Panc1 (cell line): ENCODE measurements around the gene APOL5. TPM values are rescaled to one million over a fixed set of nuclear protein-coding genes. Genes with fewer than 3 reads are reported as not detected.

ENCODE experiments used
- ATAC-seq: fragments of 200-7000 bp; cut with Tn5 transposase; 2 replicates; pipeline ENCODE4 v1.9.1; 2020; ENCODE audit warnings: mild to moderate bottlenecking, moderate library complexity
- BruUV-seq: library from RNA; stranded (reverse); fragments of 400-500 nt; replicated peaks from 2 replicates; lab custom pipeline; 2021; lab: Mats Ljungman, UMichigan
- CTCF ChIA-PET: fragments of 300-600 bp; sonication (Branson Sonifier 250); formaldehyde crosslinking; loops from one replicate; lab custom pipeline; 2022; ENCODE audit warnings: antibody characterized with exemption; lab: Charles Lee
- POLR2A ChIA-PET: fragments of 300-600 bp; sonication (Branson Sonifier 250); formaldehyde crosslinking; loops from one replicate; lab custom pipeline; 2022; ENCODE audit warnings: antibody characterized with exemption; lab: Charles Lee
- DNase-seq: peaks from one replicate; pipeline ENCODE4 v3.0.0-alpha.2; 2010; ENCODE audit warnings: low read depth, low spot score
- H3K27ac ChIP-seq: 2 replicates; pipeline ENCODE4 v1.5.1; 2011; ENCODE audit warnings: mild to moderate bottlenecking, low read length, inconsistent platforms
- H3K27me3 ChIP-seq: fragments of 200-500 bp; sonication (Bioruptor generic); 2 replicates; pipeline ENCODE4 v1.6.0; 2014; ENCODE audit warnings: low read length, inconsistent platforms; ENCODE audit not compliant: control insufficient read depth, insufficient read depth
- H3K36me3 ChIP-seq: fragments of 200-500 bp; sonication (Bioruptor generic); 2 replicates; pipeline ENCODE4 v1.5.1; 2014; ENCODE audit warnings: inconsistent platforms, mild to moderate bottlenecking, low read length, moderate library complexity; ENCODE audit not compliant: control insufficient read depth, insufficient read depth
- H3K4me1 ChIP-seq: 2 replicates; pipeline ENCODE4 v1.5.1; 2011; ENCODE audit warnings: inconsistent platforms, mild to moderate bottlenecking, low read length, moderate library complexity; ENCODE audit not compliant: control insufficient read depth, insufficient read depth
- H3K4me3 ChIP-seq, 2 experiments: 2 replicates each; pipeline ENCODE4 v1.5.1; 2011 to 2012; ENCODE audit warnings: low read depth in 2 of 2, low read length in 2 of 2, mild to moderate bottlenecking in 2 of 2, inconsistent platforms in 1 of 2, moderate library complexity in 1 of 2
- H3K9me3 ChIP-seq: fragments of 200-500 bp; sonication (Bioruptor generic); 2 replicates; pipeline ENCODE4 v1.5.1; 2014; ENCODE audit warnings: low read depth, mild to moderate bottlenecking, inconsistent platforms, low read length, moderate library complexity; ENCODE audit not compliant: control insufficient read depth, insufficient read depth
- CTCF ChIP-seq: fragments of 450-650 bp; IDR thresholded peaks from 2 replicates; pipeline ENCODE4 v1.5.1; 2017; ENCODE audit warnings: mild to moderate bottlenecking
- POLR2AphosphoS5 ChIP-seq: IDR thresholded peaks from 2 replicates; pipeline ENCODE4 v1.6.1; 2012; ENCODE audit warnings: mild to moderate bottlenecking, low read depth, low read length, moderate library complexity
- REST ChIP-seq, 2 experiments: IDR thresholded peaks; 2 replicates each; pipeline ENCODE4 v1.6.1; 2011 to 2012; ENCODE audit warnings: low read depth in 2 of 2, control low read depth in 1 of 2, low read length in 1 of 2, mild to moderate bottlenecking in 1 of 2, moderate library complexity in 1 of 2; ENCODE audit not compliant: insufficient read depth in 1 of 2
- SIN3A ChIP-seq: IDR thresholded peaks from 2 replicates; pipeline ENCODE4 v1.6.1; 2012; ENCODE audit warnings: low read depth, mild to moderate bottlenecking, low read length, moderate library complexity, borderline replicate concordance; ENCODE audit not compliant: insufficient read depth
- TCF7L2 ChIP-seq: IDR thresholded peaks from 2 replicates; pipeline ENCODE4 v1.6.1; 2011; ENCODE audit warnings: mild to moderate bottlenecking, low read depth, low read length, inconsistent platforms
- in situ Hi-C: cut with HindIII; loops from 2 replicates; pipeline ENCODE4 v1.10.0; 2016; ENCODE audit warnings: low sequenced_read_pairs, low pct_unique_long_range_greater_than_20kb
- intact Hi-C: fragments of 100-400 bp; cut with micrococcal nuclease; formaldehyde crosslinking; loops from one replicate; pipeline ENCODE4 v1.10.0; 2022; ENCODE audit not compliant: unreplicated experiment
- total RNA-seq: library from RNA; stranded (reverse); gene quantifications from one replicate; pipeline ENCODE4 v1.2.1, GENCODE V29; 2021; ENCODE audit not compliant: unreplicated experiment

Gene APOL5
- total RNA-seq, 1 experiment from 2014 or later: not detected

- TF ChIP-seq TCF7L2 (no peak), REST (IDR thresholded peaks at IDR 0.05; ENCODE audit: insufficient read depth in 1 of 2, low read depth in 2 of 2, low read length in 1 of 2) (no peak), CTCF (no peak), SIN3A (no peak), POLR2AphosphoS5 (no peak)
- ChIA-PET POLR2A (no interaction called here), CTCF (no interaction called here)
- no peak for DNase-seq
- Histone ChIP-seq H3K27me3 (no peaks in the 10 kb centered on the region), H3K9me3 (no peaks in the 10 kb centered on the region), H3K4me1 (no peaks in the 10 kb centered on the region), H3K36me3 (no peaks in the 10 kb centered on the region), H3K4me3 (no peak overlapping the region), H3K27ac (no peak overlapping the region)
- no peak for ATAC-seq
- intact Hi-C loops (no loop called here), in situ Hi-C loops (no loop called here)
- no TSS peak for BruUV-seq
Measured at GRCh38 chr22:35705141-35705540, 12.5 kb upstream of the APOL5 start.

GRCh38 chr22:35708453-35708852 lies 9.2 kb upstream of the APOL5 start:
- in situ Hi-C loops (no loop called here), intact Hi-C loops (no loop called here)
- Histone ChIP-seq H3K27me3 (no peaks in the 10 kb centered on the region), H3K9me3 (no peaks in the 10 kb centered on the region), H3K4me3 (no peak overlapping the region), H3K27ac (no peak overlapping the region), H3K4me1 (no peaks in the 10 kb centered on the region), H3K36me3 (no peaks in the 10 kb centered on the region)
- no TSS peak for BruUV-seq
- ChIA-PET CTCF (interaction anchor here (0.6 kb wide), 1 partner anchor 85 kb away, joined by 3 read pairs; no protein-coding TSS in a partner anchor), POLR2A (no interaction called here)
- DNase-seq (no peak), ATAC-seq (no peak)
- no peak for TF ChIP-seq REST (IDR thresholded peaks at IDR 0.05; ENCODE audit: insufficient read depth in 1 of 2, low read depth in 2 of 2, low read length in 1 of 2)
- TF ChIP-seq POLR2AphosphoS5: no peak
- TF ChIP-seq SIN3A: no peak
- no peak for TF ChIP-seq TCF7L2
- TF ChIP-seq CTCF: no peak
